A549 treated with Mapracorat at 1 μM for 4 hours (cell line): ENCODE data around the gene ITPR2. TPM values are rescaled to one million over a fixed set of nuclear protein-coding genes. Genes with fewer than 3 reads are reported as not detected.

ENCODE experiments used
- total RNA-seq: library from RNA; stranded (reverse); fragments of 200-300 nt; extraction: Qiagen RNA extraction; gene quantifications from 5 replicates; pipeline ENCODE4 v1.2.3, GENCODE V29; 2022

Gene ITPR2
- total RNA-seq, result 2.0 to 3.2 TPM (median 2.5 TPM) in 5 replicates

GRCh38 chr12:26832822-26833742, at the start of gene ITPR2:
TSS of gene ITPR2 (minus strand) at chr12:26833194. CDS start at chr12:26832781, 413 bp downstream.

Other genes starting within 250 kb of the ITPR2 start
- 20.2 to 25.0 TPM (median 24.1 TPM) in 5 replicates for gene INTS13, start 104.8 kb upstream of the ITPR2 start, total RNA-seq
- 25.9 to 31.2 TPM (median 27.1 TPM) in 5 replicates for gene FGFR1OP2, start 105.3 kb upstream of the ITPR2 start, total RNA-seq
- 64.2 to 77.8 TPM (median 77.2 TPM) in 5 replicates for gene TM7SF3, start 181.2 kb upstream of the ITPR2 start, total RNA-seq
- 25.6 to 30.3 TPM (median 27.4 TPM) in 5 replicates for gene MED21, start 189.4 kb upstream of the ITPR2 start, total RNA-seq
- not detected in 5 replicates for gene C12orf71, start 249.4 kb upstream of the ITPR2 start, total RNA-seq